Retina (tissue), 1 donor: ENCODE measurements around the gene UTS2B.

Experiments
- DNase-seq: peaks from one replicate; pipeline ENCODE4 v3.0.0-alpha.2; 2016

UTS2B gene

DNA sequence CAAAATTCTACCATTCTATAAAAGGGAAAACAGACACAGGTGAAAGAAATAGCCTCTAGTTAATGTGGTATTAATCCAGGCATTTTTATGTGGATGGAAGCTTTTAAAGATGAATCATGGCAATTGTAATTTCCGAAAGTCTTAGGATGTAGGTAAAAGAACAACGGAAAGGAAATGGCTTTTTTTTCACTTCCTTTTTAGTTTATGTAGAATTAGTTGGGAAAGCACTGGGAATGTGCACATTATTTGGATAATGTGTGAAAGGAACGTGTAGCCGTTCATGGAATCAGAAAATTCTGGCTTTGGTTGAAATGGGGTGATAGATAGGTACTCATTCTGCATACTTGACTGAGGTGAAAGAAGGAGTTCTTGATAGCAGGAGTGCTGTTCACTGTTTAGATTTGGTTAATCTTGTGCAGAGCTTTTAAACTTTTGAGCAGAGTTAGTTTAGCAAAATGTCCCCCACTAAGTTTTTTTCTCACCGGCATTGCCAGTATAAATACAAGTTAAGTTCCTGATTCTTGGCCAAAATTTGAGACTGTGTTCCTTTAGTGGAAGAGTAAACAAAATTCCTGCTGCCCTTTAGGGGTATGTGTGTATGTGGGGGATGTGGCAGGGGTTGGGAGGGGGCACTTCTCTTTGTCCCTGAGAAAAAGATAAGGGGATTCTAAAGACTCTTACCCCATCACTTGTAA lies 20.2 kb upstream of the UTS2B start:
- no peak for DNase-seq

DNA sequence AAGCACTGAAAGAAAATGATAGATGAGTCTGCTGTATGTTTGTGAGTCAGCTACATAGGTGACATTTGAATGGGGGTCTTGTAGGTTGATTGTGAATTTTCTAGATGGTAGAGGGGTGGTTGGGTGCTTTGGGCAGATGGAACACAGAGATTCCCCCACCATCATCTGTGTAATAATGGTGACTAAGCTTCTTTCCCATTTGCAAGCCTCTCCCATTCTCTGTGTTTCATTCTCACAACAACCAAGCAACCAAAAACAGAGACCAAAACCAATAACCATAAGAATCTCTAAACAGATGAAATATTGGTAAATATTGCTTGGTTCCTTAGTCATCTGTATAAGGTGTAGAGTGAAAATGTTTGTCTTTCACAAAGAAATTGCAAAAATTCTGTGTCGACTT lies 17.8 kb upstream of the UTS2B start:
- DNase-seq = no peak

DNA sequence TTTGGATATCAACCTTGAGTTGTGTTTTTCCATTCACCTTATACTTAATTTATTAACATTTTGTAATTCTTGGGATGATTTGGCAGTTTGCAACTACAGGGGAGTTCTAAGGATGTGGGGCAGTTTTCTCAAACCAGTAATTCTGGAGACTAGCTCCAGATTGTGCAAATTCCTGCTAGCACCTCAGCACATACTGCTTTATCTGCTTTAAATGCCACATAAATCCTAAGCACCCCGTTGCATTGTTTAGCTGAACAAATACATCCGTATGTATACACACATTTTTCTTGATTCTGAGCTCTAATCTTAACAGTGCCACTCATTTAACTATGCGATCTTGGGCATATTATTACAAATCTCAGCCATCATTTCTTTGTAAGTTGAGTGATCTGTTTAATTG lies 16.9 kb upstream of the UTS2B start:
- DNase-seq = no peak

DNA sequence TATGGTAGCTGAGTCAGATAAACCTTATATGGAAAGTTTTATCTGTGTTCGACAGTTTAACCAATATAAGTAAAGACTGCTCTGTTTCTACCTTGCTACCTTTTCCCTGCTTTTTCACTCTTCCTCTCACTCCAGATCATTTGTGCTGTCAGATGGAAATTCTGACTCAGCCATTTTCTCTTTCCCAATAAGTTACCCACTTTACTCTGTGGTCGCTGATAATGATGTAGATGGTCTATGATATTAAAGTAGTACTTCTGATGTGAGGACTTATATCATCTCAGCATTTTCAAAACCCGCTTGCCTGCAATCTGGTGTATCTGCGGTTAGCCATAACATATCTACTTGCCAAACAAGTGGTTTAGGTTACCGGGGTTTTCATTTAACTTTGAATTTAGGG lies 15.0 kb upstream of the UTS2B start:
- no peak for DNase-seq

DNA sequence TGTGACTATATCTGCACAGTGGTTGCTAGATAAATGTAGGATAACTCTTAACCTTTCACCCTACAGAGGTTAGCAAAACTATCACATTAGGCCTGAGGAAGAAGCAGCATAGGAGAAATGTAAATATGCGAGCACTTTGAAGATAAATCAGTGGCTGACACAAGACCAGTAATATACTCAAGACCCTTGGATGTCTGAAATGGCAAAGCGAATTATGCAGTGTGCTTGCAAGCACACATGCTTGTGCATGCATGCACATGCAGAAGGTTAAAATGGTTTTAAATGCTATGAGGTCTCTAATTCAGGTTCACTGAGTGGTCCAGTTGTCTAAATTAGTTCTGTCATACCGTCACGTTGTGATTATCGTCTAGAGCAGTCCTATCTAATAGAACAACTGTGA lies 13.6 kb upstream of the UTS2B start:
- no peak for DNase-seq

DNA sequence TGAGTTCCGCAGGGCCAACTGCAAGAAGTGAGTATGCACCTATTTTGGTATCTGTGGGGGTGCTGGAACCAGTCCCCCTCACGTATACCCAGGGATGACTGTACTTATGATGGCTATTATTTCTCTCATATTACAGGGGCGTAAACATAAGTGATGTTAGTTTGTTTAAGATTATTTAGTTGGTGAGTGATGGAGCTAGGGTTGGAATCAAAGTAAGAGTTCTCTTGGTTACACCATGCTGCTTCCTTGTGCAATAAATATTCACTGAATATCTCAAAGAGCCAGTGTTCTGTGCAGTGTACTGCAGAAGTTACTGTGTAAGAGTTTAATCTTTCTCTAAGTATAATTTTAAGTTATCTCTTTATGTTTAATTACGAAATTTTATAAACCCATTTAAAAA lies 12.8 kb upstream of the UTS2B start:
- DNase-seq = no peak

DNA sequence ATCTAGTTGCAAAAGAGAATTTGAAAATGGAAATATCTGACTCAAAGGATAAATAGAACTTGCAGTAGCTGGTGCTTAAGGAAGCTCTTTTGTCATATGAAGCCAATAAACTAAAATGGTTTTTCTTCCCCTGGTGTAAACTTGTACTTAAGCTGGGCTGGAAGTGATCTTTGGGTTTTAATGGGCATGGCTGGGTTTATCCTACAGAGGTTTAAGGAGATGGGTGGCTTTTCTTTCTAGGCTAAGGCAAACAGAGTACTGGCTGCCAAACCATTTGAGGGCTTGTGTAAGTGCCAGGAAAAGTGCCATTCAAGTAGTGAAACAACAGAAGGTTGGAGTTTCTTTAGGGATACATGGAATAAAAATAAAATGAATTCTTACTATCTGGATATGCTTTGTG lies 12.1 kb upstream of the UTS2B start:
- no peak for DNase-seq

DNA sequence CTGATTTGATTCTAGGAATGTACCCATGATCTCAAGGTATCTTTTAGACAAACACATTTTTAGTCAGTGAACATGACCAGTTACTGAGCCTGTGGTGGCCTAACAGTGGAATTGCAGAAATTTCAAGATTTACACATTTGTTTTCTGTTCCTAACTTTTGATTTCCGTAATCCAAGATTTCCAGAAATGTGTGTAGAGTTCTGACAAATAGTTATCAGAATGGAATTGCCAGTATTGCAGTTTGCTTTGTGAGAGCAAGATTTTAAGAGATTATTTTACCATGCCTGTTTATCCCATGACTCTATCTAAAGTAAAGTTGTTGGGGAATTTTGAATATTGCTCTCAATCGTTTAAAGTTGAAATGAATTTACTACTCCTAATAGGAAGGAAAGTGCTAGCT lies 11.7 kb upstream of the UTS2B start:
- DNase-seq = no peak

DNA sequence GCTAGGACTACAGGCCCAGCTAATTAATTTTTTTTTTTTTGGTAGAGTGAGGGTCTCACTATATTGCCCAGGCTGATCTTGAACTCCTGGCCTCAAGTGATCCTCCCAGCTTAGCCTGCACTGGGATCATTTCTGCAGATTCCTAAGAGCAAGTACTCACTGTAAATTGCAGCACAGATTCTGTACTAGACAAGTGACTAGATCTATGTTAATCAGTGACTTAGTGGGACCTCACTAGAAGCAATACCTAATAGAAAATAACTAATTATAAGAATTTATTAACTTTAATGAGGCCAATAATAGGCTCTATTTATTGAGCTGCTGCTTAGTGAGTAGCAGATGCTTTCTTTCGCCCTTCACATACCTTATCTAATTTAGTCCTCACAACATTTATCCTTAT lies 10.6 kb upstream of the UTS2B start:
- no peak for DNase-seq

DNA sequence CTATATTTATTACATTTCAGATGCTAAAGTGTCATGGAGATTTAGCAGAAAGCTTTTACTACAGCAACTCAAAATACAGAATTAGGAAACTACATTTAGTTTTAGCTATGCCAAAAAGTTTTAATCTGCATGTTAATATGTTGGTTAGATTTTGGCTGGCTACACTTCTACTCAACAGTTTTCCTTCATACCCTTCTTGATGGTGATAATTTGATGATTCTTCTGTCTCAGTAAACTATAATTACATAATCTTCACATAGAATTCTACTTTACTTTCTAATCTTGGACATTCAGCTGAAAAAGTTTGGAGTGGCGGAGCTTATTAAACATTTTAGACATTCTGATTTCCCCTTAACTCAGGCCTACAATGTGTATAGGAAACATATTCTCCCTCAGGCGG lies 10.0 kb upstream of the UTS2B start:
- DNase-seq = no peak

DNA sequence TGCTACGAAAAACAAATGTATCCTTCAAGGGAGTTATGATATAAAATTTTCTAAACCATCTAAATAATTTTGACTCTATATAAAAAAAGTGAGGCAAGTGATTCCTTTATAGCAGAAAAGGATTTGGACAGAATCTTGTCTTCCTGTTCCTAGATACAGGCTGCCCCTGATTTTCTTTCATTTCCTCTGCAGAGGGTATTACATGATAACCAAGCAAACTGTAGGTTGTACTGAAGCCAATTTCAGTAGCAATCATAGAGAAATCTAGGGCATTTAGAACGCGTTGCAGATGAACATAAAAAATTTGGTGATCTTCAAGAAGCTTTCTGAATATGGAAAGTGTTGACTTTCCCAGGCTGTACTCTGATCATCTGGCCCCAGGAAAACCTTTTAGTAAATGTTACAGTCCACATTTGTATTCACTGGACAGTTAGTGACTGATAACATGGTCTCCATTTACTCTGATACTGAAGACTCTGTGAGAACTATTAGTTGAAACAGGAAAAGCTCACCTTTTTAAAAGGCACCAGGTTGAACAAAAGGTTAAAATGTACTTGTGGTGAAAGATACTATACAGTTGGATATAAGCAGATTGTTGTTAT lies 9.1 kb upstream of the UTS2B start:
- no peak for DNase-seq

DNA sequence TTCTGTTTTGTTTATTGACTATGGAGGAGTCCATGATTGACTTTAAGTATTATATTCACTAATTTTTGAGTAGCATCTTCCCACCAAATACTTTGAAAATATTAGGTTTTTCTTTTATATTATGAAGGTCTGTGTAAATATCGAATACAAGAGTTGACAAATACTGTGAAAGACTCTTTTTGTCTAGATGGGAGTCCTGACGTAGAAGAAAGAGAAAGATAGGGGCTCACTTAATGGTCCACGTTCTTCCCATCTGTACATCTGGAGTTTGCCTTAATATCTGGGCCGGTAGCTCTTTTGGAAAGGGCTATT lies 7.8 kb upstream of the UTS2B start:
- no peak for DNase-seq

DNA sequence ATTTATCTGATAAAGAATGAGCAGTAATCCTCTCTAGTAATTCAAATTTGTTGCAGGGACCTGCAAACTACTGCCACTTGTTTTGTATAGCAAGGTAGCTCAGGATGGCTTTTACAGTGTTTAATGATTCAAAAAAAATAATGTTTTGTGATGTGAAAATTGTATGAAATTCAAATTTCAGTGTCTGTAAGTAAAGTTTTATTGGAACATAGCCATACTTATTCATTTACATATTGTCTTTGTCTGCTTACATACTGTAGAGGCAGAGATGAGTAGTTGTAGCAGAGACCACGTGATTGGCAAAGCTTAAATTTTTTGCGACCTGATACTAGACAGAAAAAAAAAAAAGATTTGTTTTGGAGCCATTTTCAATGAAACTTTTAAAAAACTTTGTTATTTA lies 6.5 kb upstream of the UTS2B start:
- DNase-seq = no peak

DNA sequence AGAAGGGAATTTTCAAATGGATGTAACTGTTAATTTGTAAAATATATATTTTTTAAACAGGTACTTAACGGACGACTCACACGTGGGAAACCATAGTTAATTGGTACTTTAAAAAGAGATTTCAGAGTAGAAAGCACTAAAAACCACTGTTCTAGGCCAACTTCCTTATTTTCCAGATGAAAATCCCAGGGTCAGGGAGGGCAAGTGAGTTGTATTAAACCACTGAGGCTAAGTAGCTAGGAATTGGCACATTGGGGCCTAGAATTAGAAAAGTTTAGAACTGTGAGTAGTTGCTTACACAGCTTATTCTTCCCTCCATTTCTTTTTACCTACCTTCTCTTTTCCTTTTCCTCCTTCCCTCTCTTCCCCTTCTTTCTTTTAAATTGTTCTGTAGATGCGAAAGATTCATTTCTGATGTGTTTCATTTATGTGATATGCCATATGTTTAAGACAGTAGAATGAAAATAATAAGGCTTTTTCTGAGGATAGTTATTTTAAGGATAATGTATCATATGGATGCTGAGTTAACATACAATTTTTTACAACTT lies 4.1 kb upstream of the UTS2B start:
- DNase-seq = no peak

DNA sequence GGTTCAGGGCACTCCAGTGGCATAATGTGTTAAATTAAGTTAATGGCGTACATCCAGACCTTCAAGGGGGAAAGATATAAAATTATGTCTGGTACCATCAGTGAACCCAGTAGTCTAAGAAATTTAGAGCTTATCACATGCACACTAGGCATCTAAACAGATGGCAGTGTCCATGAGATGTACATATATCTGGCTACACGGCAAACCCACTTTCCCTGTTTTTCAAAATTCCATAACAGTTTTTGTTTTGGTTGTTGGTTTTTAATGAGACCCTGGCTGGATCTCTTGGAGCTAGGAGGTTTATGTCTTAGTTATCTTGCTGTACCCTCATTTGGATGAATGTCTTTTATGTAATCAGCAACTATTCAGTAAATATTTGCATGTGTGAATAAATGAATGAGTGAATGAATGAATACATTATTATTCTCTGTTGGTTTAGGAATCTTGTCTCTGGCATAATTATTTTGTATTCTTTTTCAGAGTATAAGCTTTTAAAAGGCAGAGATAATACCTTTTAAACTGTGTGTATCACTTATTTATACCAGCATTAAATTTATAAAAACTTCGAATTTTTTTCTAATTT lies 3.1 kb upstream of the UTS2B start:
- no peak for DNase-seq

DNA sequence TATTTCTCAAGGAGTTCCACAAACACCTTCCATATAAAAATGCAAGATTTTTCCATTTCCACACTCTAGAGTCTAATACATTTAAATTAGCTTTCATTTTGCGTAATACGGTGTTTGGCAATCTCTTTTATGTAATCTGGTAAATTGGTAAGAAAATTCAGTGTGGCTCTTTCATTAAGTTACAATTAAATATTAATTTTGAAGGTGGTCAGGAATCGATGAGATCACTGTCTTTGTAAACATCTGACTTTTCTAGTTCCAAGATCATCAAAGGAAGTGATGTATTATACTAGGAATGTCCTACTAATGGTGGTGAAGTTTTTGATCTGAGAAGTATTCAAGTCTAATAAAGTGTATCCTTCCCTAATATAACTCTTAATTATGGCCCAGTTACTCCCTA lies 1.1 kb upstream of the UTS2B start:
- DNase-seq = no peak

DNA sequence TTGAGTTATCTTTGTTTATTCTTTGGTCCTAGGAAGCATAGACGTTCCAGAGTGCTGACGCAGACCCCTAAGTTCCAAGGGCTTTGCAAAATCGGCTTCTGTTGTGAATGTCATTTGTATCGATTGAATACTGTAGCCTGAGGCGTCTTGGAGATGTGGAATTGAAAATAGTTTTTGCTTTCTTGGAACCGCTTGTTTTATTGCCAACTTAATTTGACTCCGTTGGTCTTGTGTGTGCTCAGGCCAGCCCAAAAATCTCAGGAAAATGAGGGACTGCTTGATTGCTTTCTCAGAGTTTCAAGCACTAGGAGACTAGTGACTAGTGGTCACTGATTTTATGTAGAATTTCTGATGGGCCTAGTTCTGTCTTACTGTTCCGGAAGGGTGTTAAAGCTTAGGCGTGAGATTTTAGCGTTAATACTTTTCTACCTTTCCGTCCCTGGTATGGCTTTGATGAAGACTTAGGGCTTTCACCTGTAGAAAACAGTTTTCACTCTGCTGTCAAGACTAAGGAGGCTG lies 263 bp upstream of the UTS2B start:
- no peak for DNase-seq

DNA sequence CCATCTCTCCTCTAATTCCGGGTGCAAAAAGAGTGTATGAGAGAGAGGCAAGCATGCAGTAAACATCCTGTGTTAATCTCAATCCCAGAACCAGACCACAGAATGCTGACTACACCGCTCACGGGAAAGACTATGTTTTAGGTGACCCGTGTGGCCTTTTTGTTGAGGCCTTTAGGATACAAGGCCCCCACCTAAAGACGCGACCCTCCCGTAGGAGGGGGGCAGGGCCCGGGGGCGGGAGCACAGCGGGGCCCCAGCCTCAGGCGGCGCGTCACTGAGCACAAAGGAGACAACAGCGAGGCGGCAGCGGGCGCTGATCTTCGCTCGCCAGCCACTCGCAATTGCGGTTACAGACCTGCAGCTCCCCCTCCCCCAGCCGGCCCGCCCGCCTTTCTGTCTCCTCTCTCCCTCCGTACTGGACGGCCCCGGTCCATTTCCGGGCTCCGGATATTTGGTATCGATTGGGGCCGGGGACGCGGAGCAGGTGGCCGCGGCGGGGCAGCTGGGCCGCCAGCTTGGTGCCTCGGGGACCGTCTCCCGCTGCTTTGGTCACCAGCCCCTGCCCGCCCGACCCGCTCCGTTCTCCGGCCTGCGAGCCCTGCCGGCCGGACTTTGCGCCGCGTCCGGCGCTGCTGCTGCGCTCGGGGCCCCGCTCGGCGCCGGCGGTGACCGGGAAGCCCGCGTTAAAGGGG lies 1.2 kb downstream of the UTS2B start, which contains the start of gene CCDC50:
CCDC50 (plus strand) TSS at position 433 of the 692 bp plus-strand sequence. CDS start 281 bp downstream, outside the sequence.
- DNase-seq = peak; percentile 93

DNA sequence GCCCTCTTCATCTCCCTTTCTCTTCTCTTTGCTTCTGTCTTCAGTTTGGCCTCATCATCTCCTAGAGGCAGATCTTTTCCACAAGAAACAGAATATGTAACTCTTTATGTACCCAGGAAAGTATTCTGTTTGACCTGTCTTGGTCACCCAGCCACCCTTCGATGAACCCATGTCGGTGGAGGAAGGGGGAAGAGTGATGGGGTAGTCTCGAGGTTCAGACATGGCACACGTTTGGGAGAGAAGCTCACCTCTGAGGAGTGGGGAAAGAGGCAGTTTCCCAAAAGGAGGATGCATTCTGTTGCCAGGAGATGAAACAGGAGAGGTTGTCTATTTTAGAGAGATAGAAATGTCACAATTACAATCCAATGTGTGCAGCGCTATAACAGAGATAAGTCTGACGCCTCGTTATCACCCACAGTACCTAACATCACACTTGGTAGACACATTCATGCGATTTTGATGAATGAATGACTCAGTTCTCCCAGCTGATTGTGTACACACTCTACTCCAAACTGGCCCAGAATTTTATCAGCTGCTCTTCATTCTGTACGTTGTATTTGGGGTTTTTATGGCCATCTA lies 1.9 kb downstream of the UTS2B start:
- DNase-seq = no peak

DNA sequence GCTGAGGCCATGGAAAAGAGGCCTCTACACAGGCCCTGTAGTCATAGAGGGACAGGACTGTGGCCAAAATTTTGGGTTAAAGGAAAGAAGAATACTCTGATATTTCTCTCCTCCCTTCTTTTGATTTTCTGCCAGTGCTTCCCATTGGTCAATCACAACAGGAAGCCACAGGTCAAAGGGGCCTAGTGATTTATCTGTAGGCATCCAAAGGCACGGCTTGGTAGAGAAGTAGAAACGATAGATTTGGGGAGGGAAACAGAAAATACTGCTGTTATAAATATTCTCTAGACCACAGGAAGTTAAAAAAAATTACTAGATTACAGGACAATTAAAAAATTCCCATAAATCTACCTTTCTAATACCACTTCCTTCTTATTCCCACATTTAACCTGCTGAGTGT lies 2.8 kb downstream of the UTS2B start:
- no peak for DNase-seq

DNA sequence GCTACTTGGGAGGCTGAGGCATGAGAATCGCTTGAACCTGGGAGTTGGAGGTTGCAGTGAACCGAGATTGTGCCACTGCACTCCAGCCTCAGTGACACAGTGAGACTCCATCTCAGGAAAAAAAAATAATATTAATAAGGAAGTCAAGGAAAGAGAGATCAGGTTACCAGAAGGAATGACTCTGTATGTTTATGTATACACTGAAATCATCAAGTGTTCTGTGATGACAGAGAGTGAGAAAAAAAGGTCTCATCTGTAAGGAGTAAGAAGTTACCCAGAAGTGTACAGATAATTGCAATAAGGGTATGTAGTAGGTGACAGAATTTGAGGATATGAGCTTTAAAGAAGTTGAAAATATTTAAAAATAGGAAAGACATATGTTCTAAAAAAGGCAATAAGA lies 5.4 kb downstream of the UTS2B start:
- DNase-seq = no peak

DNA sequence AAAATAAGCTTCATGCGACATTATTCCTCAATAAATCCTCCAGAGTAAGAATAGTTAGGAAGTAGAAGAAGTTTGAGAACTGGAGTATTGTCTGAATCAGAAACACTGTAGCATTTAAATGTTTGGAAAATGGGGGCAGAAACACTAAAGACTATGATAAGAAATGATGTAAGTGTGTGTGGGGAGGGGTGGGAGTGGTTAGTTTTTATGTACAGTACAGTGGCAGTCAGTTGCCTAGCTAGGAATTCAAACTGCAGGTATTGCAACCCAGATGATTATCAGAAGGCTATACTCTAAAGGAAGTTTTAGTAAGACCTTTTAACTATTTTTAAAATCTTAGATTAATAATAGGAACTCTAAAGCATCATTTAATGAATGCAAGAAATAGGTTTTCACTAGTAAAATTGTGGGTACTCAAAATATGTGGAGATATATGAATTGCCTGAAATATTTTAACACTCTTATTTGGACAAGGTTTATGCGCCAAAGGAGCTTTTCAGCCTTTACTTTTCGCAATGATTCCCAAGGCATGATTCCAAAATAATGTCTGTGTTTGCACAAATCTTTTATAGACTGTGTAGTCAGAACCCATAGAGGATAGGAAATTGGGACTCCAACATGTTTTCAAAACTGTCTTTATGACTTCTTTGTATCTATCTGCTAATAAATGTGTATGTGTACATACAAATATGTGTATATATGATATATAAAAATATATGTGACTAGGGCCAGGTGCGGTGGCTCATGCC lies 9.1 kb downstream of the UTS2B start:
- no peak for DNase-seq

DNA sequence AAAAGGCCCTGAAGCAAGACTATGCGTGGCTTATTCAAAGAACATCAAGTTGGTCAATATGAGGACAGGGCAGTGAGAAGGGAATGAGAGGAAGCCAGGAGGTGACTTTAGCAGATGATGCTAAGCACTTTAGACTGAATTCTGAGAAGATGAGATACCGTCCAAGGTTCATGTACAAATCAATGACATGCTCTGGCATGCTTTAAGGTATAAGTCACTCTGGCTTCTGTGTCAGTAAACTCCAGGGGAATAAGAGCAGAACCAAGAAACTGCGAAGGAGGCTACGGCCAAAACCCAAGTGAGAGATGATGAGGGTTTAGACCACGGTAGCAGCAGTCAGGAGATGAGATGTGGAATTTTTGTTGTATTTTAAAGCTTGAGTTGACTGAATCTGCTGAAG lies 10.0 kb downstream of the UTS2B start:
- DNase-seq = no peak
